K562 (cell line): ENCODE data around the gene ARHGAP24. TPM values are rescaled to one million over a fixed set of nuclear protein-coding genes. Genes with fewer than 3 reads are reported as not detected.

Experiments
- ARID3B ChIP-seq: fragments of 250-450 bp; sonication (Bioruptor Pico); IDR thresholded peaks from 2 replicates; pipeline ENCODE4 v1.4.0; 2020; ENCODE audit warnings: borderline replicate concordance
- E2F5 ChIP-seq: sonication (generic); formaldehyde crosslinking; IDR thresholded peaks from 2 replicates; pipeline ENCODE4 v1.8.0; 2022; ENCODE audit warnings: mild to moderate bottlenecking, missing genetic modification reagents
- LARP7 ChIP-seq: fragments of 450-650 bp; IDR thresholded peaks from 2 replicates; pipeline ENCODE4 v1.6.1; 2016
- MCM5 ChIP-seq: fragments of 450-650 bp; IDR thresholded peaks from 2 replicates; pipeline ENCODE4 v1.6.1; 2016; ENCODE audit warnings: low read depth
- MTA2 ChIP-seq: fragments of 450-650 bp; IDR thresholded peaks from 2 replicates; pipeline ENCODE4 v1.6.1; 2016; ENCODE audit warnings: low read depth
- RNF219 ChIP-seq: fragments of 250-450 bp; sonication (Bioruptor Pico); IDR thresholded peaks from 2 replicates; pipeline ENCODE4 v1.5.0; 2022; ENCODE audit warnings: mild to moderate bottlenecking
- SAFB2 ChIP-seq: fragments of 200-400 bp; formaldehyde crosslinking; IDR thresholded peaks from 2 replicates; pipeline ENCODE4 v1.6.1; 2018; ENCODE audit warnings: borderline replicate concordance, low read length, low read depth, moderate library complexity; ENCODE audit not compliant: severe bottlenecking
- SMAD3 ChIP-seq: fragments of 450-650 bp; formaldehyde crosslinking; conservative IDR thresholded peaks from 2 replicates; pipeline ENCODE4 v1.4.0; 2020; ENCODE audit warnings: mild to moderate bottlenecking
- polyA plus RNA-seq, 8 experiments: library from polyadenylated mRNA; depleted of rRNA in 4 of 8; stranded (reverse) in 5 of 8; unstranded in 3 of 8; fragments of >200 nt; fragmentation: Nextera tagmentation in 2 of 8; fragmentation: Illumina TruSeq in 1 of 8; extraction: Ambion mirVana in 2 of 8; extraction: Trizol in 1 of 8; gene quantifications; 2 replicates each; pipeline versions ENCODE4 v1.2.1 to v1.2.3, GENCODE V29; 2011 to 2014; ENCODE audit warnings: inconsistent platforms in 1 of 8, missing spikeins in 1 of 8
- total RNA-seq, 7 experiments: library from RNA; depleted of rRNA in 6 of 7; stranded (reverse); fragments of >200 nt in 6 of 7; fragmentation: Illumina TruSeq in 2 of 7; extraction: Trizol in 2 of 7; gene quantifications; 2 replicates each; pipeline versions ENCODE4 v1.2.1 to v1.2.3, GENCODE V29; 2011 to 2021; ENCODE audit warnings: low replicate concordance in 1 of 7
- TF ChIP-seq, protein P1 (sequence below): fragments of 250-450 bp; sonication (Bioruptor Pico); IDR thresholded peaks from 2 replicates; pipeline ENCODE4 v1.8.0; 2021; ENCODE audit warnings: moderate library complexity, mild to moderate bottlenecking, inconsistent platforms

ARHGAP24 gene
- total and polyA plus RNA-seq, 9 of the 15 experiments (the other 6 are each of a cell fraction or from before 2014, with no cell fraction given): 8.0 to 22.6 (median 14.0) TPM

GRCh38 chr4:85557016-85557901 lies 82.3 kb downstream of the ARHGAP24 start (continued):
- TF ChIP-seq ARID3B (CRISPR knock-in tag): no peak
- no peak for TF ChIP-seq SAFB2
- no peak for TF ChIP-seq MTA2
- TF ChIP-seq E2F5 (CRISPR knock-in tag): no peak
- no peak for TF ChIP-seq SMAD3 (CRISPR knock-in tag)
- no peak for TF ChIP-seq MCM5
- no peak for TF ChIP-seq RNF219 (CRISPR knock-in tag)
- TF ChIP-seq LARP7: no peak
- TF ChIP-seq, protein P1, sequence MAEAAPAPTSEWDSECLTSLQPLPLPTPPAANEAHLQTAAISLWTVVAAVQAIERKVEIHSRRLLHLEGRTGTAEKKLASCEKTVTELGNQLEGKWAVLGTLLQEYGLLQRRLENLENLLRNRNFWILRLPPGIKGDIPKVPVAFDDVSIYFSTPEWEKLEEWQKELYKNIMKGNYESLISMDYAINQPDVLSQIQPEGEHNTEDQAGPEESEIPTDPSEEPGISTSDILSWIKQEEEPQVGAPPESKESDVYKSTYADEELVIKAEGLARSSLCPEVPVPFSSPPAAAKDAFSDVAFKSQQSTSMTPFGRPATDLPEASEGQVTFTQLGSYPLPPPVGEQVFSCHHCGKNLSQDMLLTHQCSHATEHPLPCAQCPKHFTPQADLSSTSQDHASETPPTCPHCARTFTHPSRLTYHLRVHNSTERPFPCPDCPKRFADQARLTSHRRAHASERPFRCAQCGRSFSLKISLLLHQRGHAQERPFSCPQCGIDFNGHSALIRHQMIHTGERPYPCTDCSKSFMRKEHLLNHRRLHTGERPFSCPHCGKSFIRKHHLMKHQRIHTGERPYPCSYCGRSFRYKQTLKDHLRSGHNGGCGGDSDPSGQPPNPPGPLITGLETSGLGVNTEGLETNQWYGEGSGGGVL (CRISPR knock-in tag): no peak
